Activated T-cell treated with anti-CD3 and anti-CD28 coated beads for 24 hours (primary cell): Measurements from ENCODE around the gene PDE11A.
"Not testable (repeated sequence)": the region's sequence is repeated elsewhere in the genome, so short reads cannot be mapped to it uniquely, and the experiment has no call there.

ENCODE experiments used
- DNase-seq: peaks from one replicate; pipeline ENCODE4 v3.0.0-alpha.2; 2020; ENCODE audit warnings: low read depth

Gene PDE11A

GRCh38 chr2:178074123-178075005 lies 1.8 kb upstream of the PDE11A start:
- no peak for DNase-seq

- DNase-seq = no peak
Measured at GRCh38 chr2:178072000-178072382, 586 bp downstream of the PDE11A start.

GRCh38 chr2:178070824-178071223 lies 1.8 kb downstream of the PDE11A start:
- no peak for DNase-seq

GRCh38 chr2:178069551-178069950 lies 3.0 kb downstream of the PDE11A start:
- no peak for DNase-seq

- DNase-seq = no peak
Measured at GRCh38 chr2:178068823-178069454, 3.6 kb downstream of the PDE11A start.

GRCh38 chr2:178066890-178067669 lies 5.5 kb downstream of the PDE11A start:
- no peak for DNase-seq

GRCh38 chr2:178066324-178066723 lies 6.3 kb downstream of the PDE11A start:
- DNase-seq = no peak

GRCh38 chr2:178059681-178060080 lies 12.9 kb downstream of the PDE11A start:
- DNase-seq = no peak

GRCh38 chr2:178059111-178059510 lies 13.5 kb downstream of the PDE11A start:
- DNase-seq = no peak

- DNase-seq = no peak
Measured at GRCh38 chr2:178057179-178057680, 15.3 kb downstream of the PDE11A start.

GRCh38 chr2:178056345-178056744 lies 16.2 kb downstream of the PDE11A start:
- DNase-seq = no peak

- DNase-seq = not testable (repeated sequence)
Measured at GRCh38 chr2:178051257-178051656, 21.3 kb downstream of the PDE11A start.

- DNase-seq = no peak
Measured at GRCh38 chr2:178047391-178047790, 25.2 kb downstream of the PDE11A start.

GRCh38 chr2:178044836-178045235 lies 27.7 kb downstream of the PDE11A start:
- no peak for DNase-seq

- DNase-seq = no peak
Measured at GRCh38 chr2:178043266-178043665, 29.3 kb downstream of the PDE11A start.

GRCh38 chr2:178033583-178033982 lies 39.0 kb downstream of the PDE11A start:
- DNase-seq = not testable (repeated sequence)

GRCh38 chr2:178029342-178029741 lies 43.2 kb downstream of the PDE11A start:
- no peak for DNase-seq

- no peak for DNase-seq
Measured at GRCh38 chr2:178025551-178026185, 46.9 kb downstream of the PDE11A start.

- DNase-seq = no peak
Measured at GRCh38 chr2:178018141-178018540, 54.4 kb downstream of the PDE11A start.

GRCh38 chr2:178016612-178017011 lies 56.0 kb downstream of the PDE11A start:
- no peak for DNase-seq

- DNase-seq = no peak
Measured at GRCh38 chr2:178012639-178013038, 59.9 kb downstream of the PDE11A start.

- no peak for DNase-seq
Measured at GRCh38 chr2:178009813-178010212, 62.8 kb downstream of the PDE11A start.
